Activated T-cell treated with anti-CD3 and anti-CD28 coated beads for 24 hours (primary cell): Measurements from ENCODE around the gene ASB18.
"Not testable (repeated sequence)": the region's sequence is repeated elsewhere in the genome, so short reads cannot be mapped to it uniquely, and the experiment has no call there.

ENCODE experiments used
- DNase-seq: peaks from one replicate; pipeline ENCODE4 v3.0.0-alpha.2; 2020; ENCODE audit warnings: low read depth

Gene ASB18

GRCh38 chr2:236286873-236287545 lies 22.8 kb upstream of the ASB18 start:
- no peak for DNase-seq

GRCh38 chr2:236284208-236284607 lies 20.0 kb upstream of the ASB18 start:
- no peak for DNase-seq

- DNase-seq, result no peak
Measured at GRCh38 chr2:236282406-236282805, 18.2 kb upstream of the ASB18 start.

- no peak for DNase-seq
Measured at GRCh38 chr2:236281423-236281822, 17.2 kb upstream of the ASB18 start.

- no peak for DNase-seq
Measured at GRCh38 chr2:236273126-236273525, 8.9 kb upstream of the ASB18 start.

- DNase-seq, result no peak
Measured at GRCh38 chr2:236271851-236272250, 7.6 kb upstream of the ASB18 start.

- DNase-seq, result not testable (repeated sequence)
Measured at GRCh38 chr2:236269876-236270275, 5.7 kb upstream of the ASB18 start.

GRCh38 chr2:236265675-236266074 lies 1.5 kb upstream of the ASB18 start:
- DNase-seq, result no peak

- no peak for DNase-seq
Measured at GRCh38 chr2:236262238-236262637, 2.0 kb downstream of the ASB18 start.

- no peak for DNase-seq
Measured at GRCh38 chr2:236261452-236261851, 2.8 kb downstream of the ASB18 start.

- no peak for DNase-seq
Measured at GRCh38 chr2:236259371-236259770, 4.8 kb downstream of the ASB18 start.

- DNase-seq, result no peak
Measured at GRCh38 chr2:236257575-236257974, 6.6 kb downstream of the ASB18 start.

- DNase-seq, result no peak
Measured at GRCh38 chr2:236257136-236257535, 7.1 kb downstream of the ASB18 start.

- no peak for DNase-seq
Measured at GRCh38 chr2:236256366-236256985, 7.7 kb downstream of the ASB18 start.

- DNase-seq, result no peak
Measured at GRCh38 chr2:236254674-236255073, 9.5 kb downstream of the ASB18 start.

- DNase-seq, result no peak
Measured at GRCh38 chr2:236254001-236254400, 10.2 kb downstream of the ASB18 start.

GRCh38 chr2:236252602-236253001 lies 11.6 kb downstream of the ASB18 start:
- DNase-seq, result no peak

- DNase-seq, result no peak
Measured at GRCh38 chr2:236250909-236251579, 13.2 kb downstream of the ASB18 start.

GRCh38 chr2:236250286-236250685 lies 13.9 kb downstream of the ASB18 start:
- DNase-seq, result no peak

GRCh38 chr2:236249066-236249465 lies 15.1 kb downstream of the ASB18 start:
- DNase-seq, result no peak

- DNase-seq, result no peak
Measured at GRCh38 chr2:236246711-236247246, 17.4 kb downstream of the ASB18 start.

- no peak for DNase-seq
Measured at GRCh38 chr2:236244256-236244655, 19.9 kb downstream of the ASB18 start.

- DNase-seq, result no peak
Measured at GRCh38 chr2:236242057-236242495, 22.1 kb downstream of the ASB18 start.
